Transverse colon (tissue), 4 donors: Measurements from ENCODE around the gene MIA. TPM values are rescaled to one million over a fixed set of nuclear protein-coding genes. Genes with fewer than 3 reads are reported as not detected.
"Not testable (repeated sequence)": the region's sequence is repeated elsewhere in the genome, so short reads cannot be mapped to it uniquely, and the experiment has no call there.

Experiments
- DNase-seq: peaks from one replicate; pipeline ENCODE4 v3.0.0-alpha.2; 2019
- H3K27ac ChIP-seq, 4 donors: fragments of 200-600 bp; sonication (generic); 2 replicates each; pipeline ENCODE4 v1.5.1; 2016 to 2018; ENCODE audit warnings: inconsistent platforms in 4 of 4
- H3K27me3 ChIP-seq: fragments of 200-600 bp; sonication (generic); 2 replicates; pipeline ENCODE4 v1.5.1; 2017; ENCODE audit warnings: inconsistent platforms
- H3K36me3 ChIP-seq, 4 donors: fragments of 200-600 bp; sonication (generic); 2 replicates each; pipeline ENCODE4 v1.5.1; 2017 to 2019; ENCODE audit warnings: inconsistent platforms in 4 of 4
- H3K4me1 ChIP-seq, 4 donors: fragments of 200-600 bp; sonication (generic); 2 replicates each; pipeline ENCODE4 v1.5.1; 2017 to 2020; ENCODE audit warnings: inconsistent platforms in 4 of 4
- H3K4me3 ChIP-seq, 4 donors: fragments of 200-600 bp; sonication (generic); 1 replicate in 1 of 4; 2 replicates in 3 of 4; pipeline versions ENCODE4 v1.5.1 to v1.6.1; 2017 to 2019; ENCODE audit warnings: inconsistent platforms in 4 of 4
- H3K9me3 ChIP-seq, 2 donors: fragments of 200-600 bp; sonication (generic); 2 replicates each; pipeline ENCODE4 v1.5.1; 2017 to 2019; ENCODE audit warnings: inconsistent platforms in 2 of 2
- CTCF ChIP-seq, 5 experiments: fragments of 200-600 bp in 3 of 5; fragments of 450-650 bp in 2 of 5; sonication (generic) in 3 of 5; IDR thresholded peaks; 1 replicate in 2 of 5; 2 replicates in 3 of 5; pipeline ENCODE4 v1.5.1; 2016 to 2017; ENCODE audit warnings: antibody characterized with exemption in 5 of 5, inconsistent platforms in 3 of 5, mild to moderate bottlenecking in 2 of 5, moderate library complexity in 1 of 5
- EP300 ChIP-seq: sonication (generic); formaldehyde crosslinking; IDR thresholded peaks from one replicate; pipeline ENCODE4 v1.6.1; 2017; ENCODE audit warnings: antibody characterized with exemption, low read depth
- POLR2A ChIP-seq: fragments of 450-650 bp; IDR thresholded peaks from one replicate; pipeline ENCODE4 v1.6.1; 2016; ENCODE audit warnings: antibody characterized with exemption, mild to moderate bottlenecking, moderate library complexity
- POLR2AphosphoS5 ChIP-seq, 3 donors: sonication (generic); formaldehyde crosslinking; IDR thresholded peaks; one replicate each; pipeline ENCODE4 v1.6.1; 2016; ENCODE audit warnings: antibody characterized with exemption in 3 of 3
- WGBS, 2 donors: methylation state at CpG; one replicate each; pipeline ENCODE4 v1.1.5; 2018; ENCODE audit warnings: low coverage in 1 of 2; 5-methylcytosine and 5-hydroxymethylcytosine counted together
- in situ Hi-C, 4 donors: fragments of 200-750 bp; cut with MboI; loops; one replicate each; pipeline versions ENCODE4 v1.15.0 to v1.15.1; 2017; ENCODE audit warnings: low sequenced_read_pairs in 3 of 4, low pct_ligation_motif_present in 1 of 4, low pct_unique_long_range_greater_than_20kb in 1 of 4
- intact Hi-C: fragments of 100-400 bp; cut with DNase I; formaldehyde crosslinking; loops from one replicate; pipeline ENCODE4 v1.15.1; 2023; ENCODE audit warnings: low total_unique reads
- total RNA-seq, 4 donors: library from RNA; depleted of rRNA; stranded (reverse); fragments of >200 nt; gene quantifications; one replicate each; pipeline ENCODE4 v1.1.0, GENCODE V29; 2016

Gene MIA
- total RNA-seq, 4 donors from 2014 or later: 5.7 to 23.3 TPM; not detected in 2

DNA sequence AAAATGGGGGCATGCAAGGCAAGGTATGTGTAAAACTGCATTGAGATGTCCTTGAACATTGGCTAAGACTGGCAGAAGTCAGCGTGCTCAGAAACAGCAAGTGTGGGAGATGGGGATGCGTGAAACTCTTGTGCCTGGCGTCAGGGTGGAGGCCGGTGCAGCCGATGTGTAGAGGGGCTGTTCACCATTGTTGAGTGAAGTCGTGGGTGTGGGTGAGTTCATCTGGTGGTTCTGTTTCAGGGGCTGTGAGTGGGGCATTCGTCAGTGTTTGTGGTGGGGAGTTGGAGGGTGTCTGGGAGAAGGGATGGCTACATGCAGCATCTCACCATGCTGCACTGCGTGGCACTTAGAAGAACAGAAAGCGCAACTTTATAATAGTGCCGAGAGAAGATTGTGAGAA is 11.4 kb upstream of the MIA start:
- Histone ChIP-seq H3K36me3 (peaks cover 0 to 78% (median 35%) of the 10 kb centered on the region in 4 donors), H3K9me3 (no peaks in the 10 kb centered on the region), H3K4me1 (no peaks in the 10 kb centered on the region), H3K27ac (no peak overlapping the region), H3K27me3 (no peaks in the 10 kb centered on the region), H3K4me3 (no peak overlapping the region)
- in situ Hi-C loops: no loop called here
- 85 to 93% methylated on average over 7 to 10 of the region's 10 CpGs for WGBS, 2 donors
- intact Hi-C loops: no loop called here
- TF ChIP-seq CTCF (IDR thresholded peaks at IDR 0.05) (no peak), POLR2AphosphoS5 (IDR thresholded peaks at IDR 0.05) (no peak), EP300 (no peak), POLR2A (no peak)
- no peak for DNase-seq

DNA sequence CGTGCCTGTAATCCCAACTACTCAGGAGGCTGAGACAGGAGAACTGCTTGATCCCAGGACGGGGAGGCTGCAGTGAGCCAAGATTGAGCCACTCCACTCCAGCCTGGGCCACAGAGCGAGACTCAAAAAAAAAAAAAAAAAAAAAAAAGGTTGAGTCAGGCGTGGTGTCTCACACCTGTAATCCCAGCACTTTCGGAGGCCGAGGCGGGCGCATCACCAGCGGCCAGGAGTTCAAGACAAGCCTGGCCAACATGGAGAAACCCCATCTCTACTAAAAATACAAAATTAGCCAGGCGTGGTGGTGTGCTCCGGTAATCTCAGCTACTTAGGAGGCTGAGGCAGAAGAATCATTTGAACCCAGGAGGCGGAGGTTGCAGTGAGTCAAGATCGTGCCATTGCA is 8.9 kb upstream of the MIA start:
- H3K36me3 ChIP-seq: peaks cover 0 to 56% (median 24%) of the 10 kb centered on the region in 4 donors
- DNase-seq, intact Hi-C loops, H3K27me3 ChIP-seq, H3K27ac ChIP-seq, H3K4me3 ChIP-seq, H3K4me1 ChIP-seq, in situ Hi-C loops, H3K9me3 ChIP-seq: not testable (repeated sequence)
- WGBS, 2 donors: 89 to 91% methylated on average over 7 to 13 of the region's 13 CpGs

DNA sequence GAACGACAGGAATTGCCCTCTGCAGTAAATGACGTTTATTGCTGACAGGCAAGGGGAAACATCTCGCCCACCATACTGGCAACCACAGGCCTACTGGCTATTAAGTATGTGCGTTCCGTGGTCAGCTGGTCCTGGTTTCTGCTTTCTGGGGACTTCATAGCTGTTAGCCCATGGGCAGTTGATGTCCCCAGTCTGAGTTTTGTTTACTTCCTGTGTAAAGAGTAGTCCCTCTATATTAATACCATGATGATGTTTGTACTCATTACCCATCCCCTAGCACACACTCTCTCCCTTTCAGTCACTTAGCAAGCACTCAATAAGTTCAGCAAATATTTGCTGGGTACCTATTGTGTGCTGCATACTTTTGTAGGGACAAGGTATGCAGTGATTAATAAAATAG is 6.5 kb upstream of the MIA start:
- Histone ChIP-seq H3K36me3 (peaks cover 0 to 31% (median 12%) of the 10 kb centered on the region in 4 donors), H3K4me1 (no peaks in the 10 kb centered on the region), H3K4me3 (no peak overlapping the region), H3K27me3 (no peaks in the 10 kb centered on the region), H3K9me3 (no peaks in the 10 kb centered on the region), H3K27ac (no peak overlapping the region)
- intact Hi-C loops: no loop called here
- in situ Hi-C loops: no loop called here
- TF ChIP-seq POLR2A (no peak), CTCF (IDR thresholded peaks at IDR 0.05) (no peak), POLR2AphosphoS5 (IDR thresholded peaks at IDR 0.05) (no peak), EP300 (no peak)
- 71 to 82% methylated on average over 2 to 5 of the region's 5 CpGs for WGBS, 2 donors
- DNase-seq: no peak

- DNase-seq, H3K27ac ChIP-seq, H3K36me3 ChIP-seq, intact Hi-C loops, H3K9me3 ChIP-seq, H3K4me1 ChIP-seq, in situ Hi-C loops, H3K27me3 ChIP-seq, H3K4me3 ChIP-seq: not testable (repeated sequence)
- WGBS, 2 donors: 90 to 100% methylated on average over 1 to 10 of the region's 10 CpGs
These were observed 4.0 kb upstream of the MIA start for GRCh38 chr19:40771101-40771862.

DNA sequence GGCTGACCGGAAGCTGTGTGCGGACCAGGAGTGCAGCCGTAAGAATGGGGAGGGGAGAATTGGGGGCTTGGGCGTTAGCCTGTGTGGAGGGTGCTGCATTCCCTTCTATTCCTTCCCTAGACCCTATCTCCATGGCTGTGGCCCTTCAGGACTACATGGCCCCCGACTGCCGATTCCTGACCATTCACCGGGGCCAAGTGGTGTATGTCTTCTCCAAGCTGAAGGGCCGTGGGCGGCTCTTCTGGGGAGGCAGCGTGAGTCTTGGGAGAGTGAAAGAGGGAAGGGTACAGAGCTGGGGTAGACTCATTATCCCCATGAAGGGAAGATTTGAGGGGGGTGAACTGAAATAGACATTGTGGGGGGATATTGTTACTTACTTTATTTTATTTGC is 306 bp downstream of the MIA start:
- DNase-seq: no peak
- intact Hi-C loops: no loop called here
- Histone ChIP-seq H3K27ac (no peak overlapping the region), H3K4me1 (peaks cover 13 to 22% (median 15%) of the 10 kb centered on the region in 4 donors), H3K27me3 (no peaks in the 10 kb centered on the region), H3K4me3 (no peak overlapping the region), H3K36me3 (no peaks in the 10 kb centered on the region), H3K9me3 (no peaks in the 10 kb centered on the region)
- TF ChIP-seq CTCF (IDR thresholded peaks at IDR 0.05) (no peak), POLR2AphosphoS5 (IDR thresholded peaks at IDR 0.05) (no peak), POLR2A (no peak), EP300 (no peak)
- in situ Hi-C loops: no loop called here
- WGBS, 2 donors: 94 to 96% methylated on average over 5 to 10 of the region's 10 CpGs
